Limb (tissue), 2 donors: ENCODE measurements around the gene MGAT4B.

Source experiments
- DNase-seq, 2 donors: peaks; one replicate each; pipeline ENCODE4 v3.0.0-alpha.2; 2016; ENCODE audit errors: extremely low spot score in 2 of 2

The MGAT4B gene

DNA sequence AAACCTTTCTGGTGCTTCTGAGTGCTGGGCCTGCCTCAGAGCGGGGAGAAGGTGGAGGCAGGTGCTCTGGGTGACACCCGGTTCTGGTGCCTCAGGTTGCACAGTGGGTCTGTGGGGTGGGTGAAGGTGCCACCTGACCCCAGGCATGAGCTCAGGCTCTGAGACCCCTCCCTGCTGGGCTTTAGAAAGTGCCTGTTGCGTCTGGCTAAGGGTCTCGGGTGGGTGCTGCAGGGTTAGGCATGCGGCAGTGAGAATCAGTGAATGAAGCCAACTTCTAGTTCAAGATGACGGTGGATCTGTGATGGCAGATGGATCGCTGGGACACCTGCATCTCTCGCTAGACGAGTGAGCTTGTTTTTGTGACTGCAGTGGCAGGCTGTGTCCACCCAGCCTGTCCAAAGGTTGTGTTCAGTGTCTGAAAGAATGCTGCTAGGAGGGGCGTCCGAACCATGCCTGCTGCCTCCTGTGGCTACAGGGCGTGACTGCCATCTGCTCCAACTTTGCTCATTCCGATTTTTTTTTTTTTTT is 19.1 kb upstream of the MGAT4B start:
- DNase-seq = no peak

DNA sequence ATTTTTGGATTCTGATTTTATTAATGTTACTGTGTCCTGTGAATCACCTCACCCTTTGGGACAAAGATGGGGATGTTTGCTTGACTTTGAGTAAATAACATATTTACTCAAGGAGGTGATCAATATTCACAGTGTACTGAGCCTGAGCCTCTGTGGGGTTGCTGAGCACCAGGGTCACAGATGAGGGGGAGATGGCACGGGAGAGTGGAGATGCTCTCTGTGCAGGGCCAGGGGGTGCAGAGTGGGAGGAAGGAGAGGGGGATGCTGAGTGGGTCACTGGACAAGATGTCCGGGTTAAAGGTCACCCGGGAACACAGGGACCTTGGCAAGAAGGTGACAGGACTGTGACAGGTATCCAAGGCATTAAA is 18.1 kb upstream of the MGAT4B start:
- no peak for DNase-seq

DNA sequence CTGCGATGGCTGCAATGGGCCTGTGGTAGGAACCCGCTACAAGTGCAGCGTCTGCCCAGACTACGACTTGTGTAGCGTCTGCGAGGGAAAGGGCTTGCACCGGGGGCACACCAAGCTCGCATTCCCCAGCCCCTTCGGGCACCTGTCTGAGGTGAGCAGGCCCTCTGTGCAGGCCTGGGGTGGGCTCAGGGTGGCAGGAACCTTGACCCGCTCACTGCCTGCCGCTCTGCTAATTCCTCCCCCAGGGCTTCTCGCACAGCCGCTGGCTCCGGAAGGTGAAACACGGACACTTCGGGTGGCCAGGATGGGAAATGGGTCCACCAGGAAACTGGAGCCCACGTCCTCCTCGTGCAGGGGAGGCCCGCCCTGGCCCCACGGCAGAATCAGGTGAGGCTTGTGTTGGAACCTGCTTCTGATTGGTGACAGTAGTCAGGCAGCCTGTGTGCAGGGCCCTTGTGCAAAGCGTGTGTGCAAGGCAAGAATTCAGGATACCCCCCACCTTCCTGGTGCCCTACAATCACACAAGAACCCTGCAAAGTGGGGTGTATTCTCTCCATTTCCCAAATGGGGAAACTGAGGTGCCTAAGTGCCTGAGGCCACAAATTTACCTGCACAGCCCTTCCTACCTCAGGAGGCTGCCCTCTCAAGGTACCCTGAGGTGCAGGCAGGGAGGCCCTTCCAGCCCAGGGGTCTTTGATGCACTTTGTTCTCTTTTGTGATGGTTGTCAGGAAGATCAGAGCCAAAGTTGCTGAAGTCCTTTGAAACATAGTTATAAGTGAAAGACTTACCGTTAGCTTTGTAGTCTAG is 17.5 kb upstream of the MGAT4B start:
- DNase-seq = no peak

DNA sequence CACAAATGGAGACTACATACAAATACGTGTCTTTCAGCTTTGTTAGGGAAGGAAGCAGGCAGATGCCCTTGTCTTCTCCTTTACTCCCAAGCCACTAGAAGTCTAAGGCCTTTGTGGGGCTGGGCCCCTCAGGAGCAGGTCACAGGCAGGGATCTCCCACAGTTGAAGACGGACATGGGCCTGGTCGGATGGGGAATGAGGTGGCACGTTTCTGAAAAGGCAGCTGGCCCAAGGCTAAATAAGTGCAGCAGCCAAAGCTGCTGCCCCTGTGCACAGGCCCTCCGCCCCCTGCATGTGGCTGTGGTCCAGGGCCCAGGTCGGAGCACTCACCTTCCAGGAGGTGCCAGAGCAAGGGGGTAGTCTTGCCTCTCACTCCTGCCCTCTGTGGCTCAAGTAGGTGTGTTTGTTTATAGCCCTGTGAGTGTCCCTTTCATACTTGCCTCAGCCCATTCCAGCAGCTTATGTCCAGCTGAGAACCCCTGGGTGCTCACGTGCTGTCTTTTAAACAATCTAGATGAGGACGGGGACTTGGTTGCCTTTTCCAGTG is 15.9 kb upstream of the MGAT4B start:
- no peak for DNase-seq

DNA sequence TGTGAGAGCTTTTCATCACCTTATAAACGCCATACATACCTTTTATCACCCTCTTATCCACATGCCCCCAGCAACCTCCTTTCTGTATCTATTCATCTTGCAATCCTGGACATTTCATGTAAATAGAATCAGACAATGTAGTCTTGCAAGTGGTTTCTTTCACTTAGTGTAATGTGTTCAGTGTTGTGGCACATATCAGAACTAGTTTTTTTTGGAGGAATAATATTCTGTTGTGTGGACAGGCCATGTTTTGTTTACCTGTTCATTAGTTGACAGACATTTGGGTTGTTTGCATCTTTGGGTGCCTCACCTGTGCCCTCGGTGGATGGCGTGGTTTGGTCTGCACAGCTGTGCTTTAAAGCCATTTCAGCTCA is 15.4 kb upstream of the MGAT4B start:
- DNase-seq = no peak

DNA sequence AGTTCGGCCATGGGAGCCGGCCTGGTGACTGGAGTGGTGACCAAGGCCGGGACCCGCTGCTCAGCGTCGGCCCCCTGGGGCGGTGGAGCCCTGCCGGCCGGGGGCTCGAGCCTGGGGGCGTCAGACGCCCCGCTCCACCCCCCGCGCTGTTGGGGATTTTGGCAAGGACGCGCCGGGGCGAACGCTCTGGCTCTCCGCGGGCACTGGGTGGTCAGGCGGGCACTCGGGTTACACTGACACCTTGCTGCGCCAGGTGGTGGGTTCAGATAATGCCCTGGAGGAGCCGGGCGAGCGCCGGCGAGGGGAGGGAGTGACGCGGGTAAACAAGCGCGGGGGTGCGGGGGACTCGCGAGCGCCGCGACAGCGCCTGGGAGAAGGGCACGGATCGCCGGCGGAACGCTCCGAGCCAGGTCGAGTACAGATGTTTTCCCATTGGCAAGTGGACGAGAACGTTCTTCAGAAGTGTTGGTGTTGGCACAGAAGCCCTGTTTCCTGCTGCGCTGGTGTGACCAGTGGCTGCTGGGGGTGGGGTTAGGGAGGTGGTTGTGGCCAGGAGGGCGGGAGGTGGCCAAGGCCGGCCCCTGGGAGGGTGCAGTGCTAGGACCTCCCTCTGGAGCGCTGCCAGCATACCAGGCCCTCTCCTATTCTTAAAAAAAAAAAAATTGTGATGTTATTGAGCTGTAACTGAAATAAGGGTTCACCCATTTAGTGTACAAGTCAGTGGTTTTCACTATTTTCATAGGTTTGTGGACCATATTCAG is 14.8 kb upstream of the MGAT4B start:
- peak; percentile 91 for DNase-seq

DNA sequence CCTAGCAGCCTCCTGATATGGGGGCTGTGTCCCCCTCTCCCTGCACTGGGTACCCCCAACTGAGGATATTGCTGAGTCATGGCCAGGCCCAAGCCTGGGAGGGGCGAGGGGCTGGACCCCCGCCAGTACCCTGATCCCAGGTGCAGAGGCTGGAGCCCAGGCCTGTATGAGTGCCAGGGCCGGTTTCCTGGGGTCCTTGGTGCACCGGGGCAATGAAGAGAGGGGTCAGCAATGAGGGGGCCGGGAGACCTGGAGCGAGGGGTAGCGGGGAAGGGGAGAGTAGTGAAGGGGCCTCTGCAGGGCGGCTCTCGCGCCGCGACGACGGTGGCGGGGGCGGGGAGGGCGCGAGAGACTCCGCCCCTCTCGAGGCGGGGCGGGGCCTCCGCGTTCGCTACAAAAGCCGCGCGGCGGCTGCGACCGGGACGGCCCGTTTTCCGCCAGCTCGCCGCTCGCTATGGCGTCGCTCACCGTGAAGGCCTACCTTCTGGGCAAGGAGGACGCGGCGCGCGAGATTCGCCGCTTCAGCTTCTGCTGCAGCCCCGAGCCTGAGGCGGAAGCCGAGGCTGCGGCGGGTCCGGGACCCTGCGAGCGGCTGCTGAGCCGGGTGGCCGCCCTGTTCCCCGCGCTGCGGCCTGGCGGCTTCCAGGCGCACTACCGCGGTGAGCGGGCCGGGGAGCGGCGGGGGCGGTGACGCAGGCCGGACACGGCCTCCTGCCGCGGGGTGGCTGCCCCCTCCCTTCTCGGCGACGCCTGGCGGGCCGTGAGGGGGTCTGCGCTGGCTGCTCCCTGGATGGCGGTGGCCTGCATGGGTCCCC is 14.0 kb upstream of the MGAT4B start, which contains the start of gene SQSTM1:
SQSTM1 (plus strand) TSS at position 423 of the 815 bp plus-strand sequence; CDS start at position 455, 32 bp downstream.
- peak; percentile 72 to 92 for DNase-seq

DNA sequence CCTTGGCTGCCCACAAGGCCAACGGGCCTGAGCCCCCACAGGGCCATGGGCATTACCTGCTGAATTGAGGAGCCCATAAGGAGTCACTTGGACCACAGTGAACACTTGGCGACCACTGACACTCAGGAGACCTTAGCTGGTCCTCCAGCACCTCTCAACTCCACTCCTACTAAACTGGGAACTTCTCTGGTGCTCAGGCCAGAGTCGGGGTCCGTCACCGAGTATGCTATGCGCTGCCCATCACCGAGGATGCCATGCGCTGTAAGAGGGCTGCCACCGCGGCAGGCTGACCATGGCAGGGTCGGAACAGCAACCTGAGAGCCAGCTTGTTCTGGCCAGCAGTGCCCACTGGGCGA is 13.4 kb upstream of the MGAT4B start:
- DNase-seq = peak in 1 of 2 donors; percentile 39

DNA sequence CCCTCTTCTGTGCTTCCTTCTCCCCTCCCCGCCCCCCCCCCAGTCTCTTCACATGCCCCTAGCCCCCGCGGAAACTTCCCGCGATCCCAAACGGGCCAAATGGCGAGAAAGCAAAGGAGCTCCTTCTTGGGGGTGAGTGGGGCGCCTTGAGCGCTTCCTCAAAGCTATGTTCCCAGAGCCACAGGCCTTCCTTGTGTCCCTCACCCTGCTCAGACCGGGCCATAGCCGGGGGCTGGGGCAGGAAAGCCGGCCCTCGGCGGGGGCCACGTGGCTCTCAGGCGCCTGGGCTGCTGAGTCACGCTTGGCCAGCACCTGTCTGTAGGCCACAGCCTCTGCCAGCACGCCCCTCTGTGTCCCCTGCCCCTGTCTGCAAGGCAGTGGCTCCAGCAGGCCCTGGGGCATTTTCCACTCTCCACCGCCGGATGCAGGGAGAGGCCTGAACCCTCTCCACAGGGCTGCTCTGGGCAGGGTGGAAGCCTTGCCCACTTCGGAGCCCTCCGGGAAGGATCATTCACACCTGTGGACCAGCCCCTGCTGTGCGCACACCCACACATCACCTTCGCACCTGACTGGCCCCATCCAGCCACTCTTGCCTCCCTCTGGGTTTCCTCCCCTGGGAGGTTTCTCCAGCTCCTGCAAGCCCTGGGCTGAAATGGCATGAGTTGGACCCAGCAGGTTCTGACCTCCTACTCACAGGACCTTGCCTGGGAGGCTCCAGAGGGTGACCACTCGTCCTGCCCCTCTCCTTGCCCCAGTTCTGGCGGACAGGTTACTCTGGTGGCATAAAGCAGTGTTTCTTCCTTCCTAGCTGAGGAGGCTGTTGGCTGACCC is 12.8 kb upstream of the MGAT4B start:
- DNase-seq = peak in 1 of 2 donors; percentile 67

DNA sequence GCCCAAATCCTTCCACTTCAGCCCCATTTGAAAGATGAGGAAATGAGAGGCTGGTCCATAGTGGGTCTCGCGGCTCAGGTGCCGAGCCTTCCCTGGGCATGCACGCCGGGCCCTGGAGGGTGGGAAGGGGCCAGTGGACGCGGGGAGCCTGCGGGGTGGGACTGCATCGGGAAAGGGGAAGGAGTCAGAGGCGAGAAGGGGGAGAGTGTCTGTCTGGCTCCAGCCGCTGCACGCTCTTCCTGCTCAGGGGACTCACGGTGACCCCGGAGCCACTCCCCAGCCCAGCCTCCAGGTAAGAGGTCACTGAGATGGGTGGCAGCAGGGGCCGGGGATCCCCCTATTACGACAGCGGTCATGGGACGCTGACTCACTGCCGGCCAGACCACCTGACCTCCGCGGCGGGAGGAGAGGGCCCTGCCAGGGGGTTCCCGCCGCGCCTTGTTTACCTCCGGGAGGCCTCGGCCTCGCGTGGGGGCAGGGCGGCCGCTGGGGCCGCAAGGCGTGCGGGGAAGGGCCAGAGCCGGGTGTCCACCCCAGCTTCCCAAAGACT is 12.2 kb upstream of the MGAT4B start:
- DNase-seq = peak; percentile 54 to 85

DNA sequence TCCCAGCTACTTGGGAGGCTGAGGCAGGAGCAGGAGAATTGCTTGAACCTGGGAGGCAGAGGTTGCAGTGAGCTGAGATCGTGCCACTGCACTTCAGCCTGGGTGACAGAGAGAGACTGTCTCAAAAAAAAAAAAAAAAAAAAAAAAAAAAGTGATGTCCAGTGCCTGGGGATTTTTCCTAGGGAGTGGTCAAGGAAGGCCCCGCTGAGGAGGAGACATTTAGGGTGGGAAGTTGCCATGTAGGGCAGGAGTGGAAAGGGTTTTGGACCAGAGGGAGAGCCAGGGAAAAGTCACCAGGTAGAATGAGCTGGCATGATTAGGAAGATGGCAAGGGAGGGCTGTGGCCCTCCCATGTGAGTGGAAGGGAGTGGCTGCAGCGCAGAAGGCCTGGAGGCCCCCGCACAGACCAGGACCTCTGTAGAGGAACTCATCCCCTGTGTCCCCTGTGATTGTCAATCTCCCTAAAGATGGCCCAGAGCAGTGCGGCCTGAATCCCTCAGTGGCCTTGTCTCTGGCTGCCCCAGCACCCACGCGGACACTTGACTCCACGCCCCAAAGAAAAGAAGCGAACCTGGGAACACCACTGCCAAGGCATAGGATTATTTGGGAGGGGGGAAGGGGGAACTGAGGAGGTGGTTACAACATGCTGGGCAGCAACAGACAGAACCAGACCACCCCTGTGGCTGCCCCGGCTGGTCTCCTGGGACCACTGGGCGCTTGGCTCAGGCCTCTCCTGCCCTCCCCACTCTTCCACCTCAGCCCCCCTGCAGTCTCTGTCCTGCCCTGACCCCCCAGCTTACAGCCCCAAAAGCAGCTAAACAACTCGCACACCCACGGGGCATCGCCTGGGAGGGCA is 11.5 kb upstream of the MGAT4B start:
- peak in 1 of 2 donors; percentile 39 for DNase-seq

DNA sequence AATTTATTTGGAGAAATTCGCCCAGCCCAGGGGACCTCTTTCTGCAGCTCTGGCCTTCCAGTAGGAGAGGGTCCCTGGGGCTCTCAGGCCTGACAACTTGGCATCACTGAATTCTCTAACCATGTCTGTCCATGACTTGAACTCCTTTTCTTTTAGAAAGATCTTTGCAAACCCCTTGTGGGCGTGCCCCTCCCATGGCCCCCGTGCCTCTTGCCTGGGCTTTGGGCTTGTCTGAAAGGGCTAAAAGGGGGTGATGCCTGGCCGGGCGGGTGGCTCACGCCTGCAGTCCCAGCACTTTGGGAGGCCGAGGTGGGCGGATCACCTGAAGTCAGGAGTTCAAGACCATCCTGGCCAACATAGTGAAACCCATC is 10.8 kb upstream of the MGAT4B start:
- DNase-seq = no peak

DNA sequence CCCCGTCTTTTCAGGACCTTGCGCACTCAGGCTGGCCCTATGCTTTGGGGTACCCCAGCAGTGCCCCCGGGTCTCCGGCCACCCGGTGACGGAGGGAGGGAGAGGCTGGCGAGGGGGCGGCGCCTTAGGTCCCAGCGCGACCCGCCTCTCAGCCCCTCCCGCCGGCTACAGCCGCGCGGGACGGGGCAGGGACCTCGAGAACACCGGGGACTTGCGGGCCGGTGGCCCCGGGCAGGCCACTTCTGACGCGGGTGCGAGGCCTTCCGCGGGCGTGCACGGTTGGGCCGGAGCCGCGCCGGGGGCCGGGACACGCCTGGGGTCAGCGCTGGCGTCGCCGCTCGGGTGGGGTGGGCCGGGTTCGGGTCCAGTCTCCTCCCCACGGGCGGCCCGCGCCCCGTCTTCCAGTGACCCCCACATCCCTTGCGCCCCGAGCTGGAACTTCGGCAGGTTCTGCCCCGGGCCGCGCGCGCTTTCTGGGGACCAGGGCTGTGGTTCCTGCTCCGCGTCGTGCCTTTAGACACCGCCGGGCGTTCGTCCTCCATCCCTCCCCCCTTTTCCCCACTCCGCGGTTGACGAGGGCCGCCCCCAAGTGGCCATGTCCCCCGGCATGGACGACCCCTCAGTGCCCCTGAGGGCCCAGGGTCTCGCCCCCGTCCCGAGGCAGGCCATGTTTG is 10.3 kb upstream of the MGAT4B start:
- peak in 1 of 2 donors; percentile 48 for DNase-seq

DNA sequence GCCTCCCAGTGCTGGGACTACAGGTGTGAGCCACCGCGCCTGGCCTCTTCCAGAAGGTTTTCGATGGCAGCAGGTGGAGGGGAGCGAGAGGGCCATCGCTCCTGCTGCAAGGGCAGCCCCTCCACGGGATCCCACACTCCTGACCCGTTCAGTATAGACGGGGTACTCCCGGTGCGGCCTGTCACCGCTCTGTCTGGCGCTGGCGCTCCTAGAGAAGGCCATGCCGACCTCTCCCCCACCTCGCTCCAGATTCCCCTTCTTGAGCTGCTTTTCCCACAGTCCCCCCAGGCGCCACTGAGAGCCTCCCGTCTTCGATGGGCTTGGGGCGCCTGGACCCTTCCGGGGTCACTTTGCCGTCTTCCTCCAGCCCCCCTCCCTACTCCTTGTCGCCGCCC is 9.7 kb upstream of the MGAT4B start:
- no peak for DNase-seq

DNA sequence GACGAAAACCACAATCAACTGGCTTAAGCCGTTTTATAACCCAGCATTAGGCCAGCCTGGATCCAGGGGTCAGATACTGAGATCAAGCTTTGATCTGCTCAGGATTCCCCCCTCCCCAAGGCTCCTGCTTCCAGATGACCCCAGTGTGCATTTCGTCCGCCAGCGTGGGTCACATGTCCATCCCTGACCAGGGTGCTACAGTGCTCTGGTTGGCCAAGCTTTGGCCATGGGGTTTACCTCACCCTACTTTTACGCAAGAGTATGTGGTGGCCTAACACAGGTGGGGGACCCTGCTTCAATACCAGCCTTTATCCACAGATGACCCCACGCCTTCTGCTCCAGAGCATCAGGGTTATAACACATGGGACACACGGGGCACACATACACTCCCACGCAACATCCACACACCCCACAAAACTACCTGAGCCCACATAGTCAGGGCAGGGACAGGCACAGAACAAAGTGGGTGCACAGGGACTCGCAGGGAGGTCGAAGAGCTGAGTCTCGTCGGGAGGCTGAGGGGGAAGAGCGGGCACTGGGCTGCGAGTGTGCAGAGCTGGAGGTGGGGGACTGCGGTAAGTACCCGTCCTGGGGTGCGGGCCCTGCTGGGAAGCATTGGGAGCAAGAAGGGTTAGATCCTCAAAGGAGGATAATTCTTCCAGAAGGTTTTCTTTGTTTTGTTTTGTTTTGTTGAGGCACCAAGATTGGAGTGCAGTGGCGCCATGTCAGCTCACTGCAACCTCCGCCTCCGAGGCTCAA is 9.0 kb upstream of the MGAT4B start:
- no peak for DNase-seq

DNA sequence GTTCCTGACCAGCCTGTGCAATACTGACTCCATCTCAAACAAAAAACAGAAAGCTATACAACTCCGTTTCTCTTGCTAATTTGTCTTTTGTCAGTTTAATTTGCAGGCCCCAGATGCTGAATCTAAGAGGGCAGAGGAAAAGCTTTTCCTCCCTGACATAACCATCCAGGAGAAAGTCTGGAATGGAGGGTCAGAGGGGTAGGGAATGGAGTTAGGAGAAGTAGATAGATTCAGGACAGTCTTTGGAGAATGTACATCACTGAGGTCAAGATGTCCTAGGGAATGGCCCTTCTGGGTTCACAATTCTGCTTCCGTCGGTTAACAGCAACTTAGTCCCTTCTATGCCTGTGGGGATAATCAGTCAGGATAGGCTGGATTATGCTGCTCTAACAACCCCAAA is 7.4 kb upstream of the MGAT4B start:
- no peak for DNase-seq

DNA sequence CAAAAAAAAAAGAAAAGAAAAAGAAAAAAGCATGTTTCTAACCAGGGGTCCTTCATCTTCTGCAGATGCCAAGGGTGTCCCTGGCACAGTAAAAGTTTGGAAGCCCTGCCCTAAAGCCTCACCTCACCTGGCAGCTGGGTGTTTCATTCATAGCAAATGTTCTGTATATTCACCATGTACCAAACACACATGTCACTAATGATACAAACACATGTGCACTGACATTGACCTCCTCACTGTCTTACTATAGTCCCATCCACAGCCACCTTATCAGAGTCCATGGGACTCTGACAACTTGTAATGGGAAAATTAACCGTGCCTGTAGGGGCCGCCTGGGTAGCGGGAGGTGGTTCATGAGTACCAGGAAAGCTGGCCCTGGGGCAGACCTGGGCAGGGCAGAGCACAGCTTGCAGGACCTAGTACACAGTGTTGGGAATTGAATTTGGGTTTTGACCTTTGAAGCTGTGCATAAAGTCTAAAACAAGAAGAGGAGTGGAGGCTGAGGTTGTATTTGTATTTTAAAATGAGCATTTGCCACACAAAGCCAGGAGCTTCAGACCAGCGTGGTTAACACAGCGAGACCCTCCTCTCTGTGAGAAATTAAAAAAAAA is 6.4 kb upstream of the MGAT4B start:
- DNase-seq = no peak
